ENCODE measurements around the gene RIPOR3. TPM values are rescaled to one million over a fixed set of nuclear protein-coding genes. Genes with fewer than 3 reads are reported as not detected.

RIPOR3 gene
- polyA plus RNA-seq, 1 of the 3 experiments (the other 2 are of a cell fraction), result 1.2 TPM

- Histone ChIP-seq H3K9ac (peak overlapping the region; percentile 47; the same call in 1 of the 2 replicates), H3K27me3 (ENCODE audit: insufficient read depth) (no peaks in the 10 kb centered on the region), H2AFZ (ENCODE audit: low read depth) (peak overlapping the region; percentile 38), H3K4me1 (ENCODE audit: control insufficient read depth in 1 of 2, insufficient read depth in 2 of 2, low read depth in 1 of 2, low read length in 1 of 2) (peaks cover 8 to 22% of the 10 kb centered on the region in 2 experiments; a peak in 3 of 4 replicates), H3K9me3 (no peaks in the 10 kb centered on the region), H3K27ac (ENCODE audit: low read depth in 2 of 2, low read length in 1 of 2) (peak overlapping the region; percentile 44 to 84), H3K9me2 (no peaks in the 10 kb centered on the region), H3F3A (replicated peaks; ENCODE audit: insufficient read depth) (peaks cover 12% of the 10 kb centered on the region), H4K20me1 (ENCODE audit: insufficient read depth) (no peaks in the 10 kb centered on the region), H3K4me2 (peak overlapping the region; percentile 64), H3K36me3 (replicated peaks in 1 of 2; ENCODE audit: control insufficient read depth in 1 of 2, insufficient read depth in 2 of 2, low read length in 1 of 2) (no peaks in the 10 kb centered on the region), H3K4me3 (ENCODE audit: low read depth in 2 of 2, low read length in 1 of 2) (peak overlapping the region in 1 of 2 experiments; percentile 27; a peak in 1 of 4 replicates), H3K79me2 (ENCODE audit: insufficient read depth) (no peaks in the 10 kb centered on the region)
- DNase-seq, result no peak
- POLR2A ChIA-PET, result no interaction called here
- CTCF ChIA-PET, result interaction anchor here (1.3 to 3.1 kb wide), 3 partner anchors 9 to 104 kb away, joined by 6 to 12 read pairs (median 7); no protein-coding TSS in a partner anchor
- 46% methylated on average over 20 of the region's 23 CpGs for WGBS (ENCODE audit: low lambda C conversion rate)
- peak; percentile 92; the same call in 1 of the 2 replicates for TF ChIP-seq SIN3A (IDR thresholded peaks at IDR 0.05; ENCODE audit: borderline replicate concordance, low read depth, low read length)
- TF ChIP-seq FOSL2 (IDR thresholded peaks at IDR 0.05; ENCODE audit: borderline replicate concordance, low read depth), result peak; percentile 86
- peak; percentile 95 for TF ChIP-seq JUND (IDR thresholded peaks at IDR 0.05)
- TF ChIP-seq, protein P1, sequence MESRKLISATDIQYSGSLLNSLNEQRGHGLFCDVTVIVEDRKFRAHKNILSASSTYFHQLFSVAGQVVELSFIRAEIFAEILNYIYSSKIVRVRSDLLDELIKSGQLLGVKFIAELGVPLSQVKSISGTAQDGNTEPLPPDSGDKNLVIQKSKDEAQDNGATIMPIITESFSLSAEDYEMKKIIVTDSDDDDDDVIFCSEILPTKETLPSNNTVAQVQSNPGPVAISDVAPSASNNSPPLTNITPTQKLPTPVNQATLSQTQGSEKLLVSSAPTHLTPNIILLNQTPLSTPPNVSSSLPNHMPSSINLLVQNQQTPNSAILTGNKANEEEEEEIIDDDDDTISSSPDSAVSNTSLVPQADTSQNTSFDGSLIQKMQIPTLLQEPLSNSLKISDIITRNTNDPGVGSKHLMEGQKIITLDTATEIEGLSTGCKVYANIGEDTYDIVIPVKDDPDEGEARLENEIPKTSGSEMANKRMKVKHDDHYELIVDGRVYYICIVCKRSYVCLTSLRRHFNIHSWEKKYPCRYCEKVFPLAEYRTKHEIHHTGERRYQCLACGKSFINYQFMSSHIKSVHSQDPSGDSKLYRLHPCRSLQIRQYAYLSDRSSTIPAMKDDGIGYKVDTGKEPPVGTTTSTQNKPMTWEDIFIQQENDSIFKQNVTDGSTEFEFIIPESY (IDR thresholded peaks at IDR 0.05; ENCODE audit: borderline replicate concordance, low read depth), result 0 out of 2 replicates have a peak, but pooled peaks have one; percentile 54
- TF ChIP-seq RCOR1 (IDR thresholded peaks at IDR 0.05; ENCODE audit: low read length), result no peak
- TF ChIP-seq POLR2AphosphoS5 (IDR thresholded peaks at IDR 0.05; ENCODE audit: low read depth, low read length), result peak; percentile 66
- peak; percentile 97 for TF ChIP-seq TCF12 (IDR thresholded peaks at IDR 0.05)
- peak; percentile 75 for TF ChIP-seq PBX3 (IDR thresholded peaks at IDR 0.05)
- no peak for TF ChIP-seq EZH2phosphoT487 (IDR thresholded peaks at IDR 0.05; ENCODE audit: borderline replicate concordance, low read depth)
- no peak for TF ChIP-seq CHD2 (IDR thresholded peaks at IDR 0.05; ENCODE audit: low read length, partially characterized antibody)
- TF ChIP-seq GATA2 (CRISPR knock-in tag; IDR thresholded peaks at IDR 0.05), result no peak
- peak; percentile 29; the same call in 1 of the 2 replicates for TF ChIP-seq FOXM1 (IDR thresholded peaks at IDR 0.05; ENCODE audit: low read depth)
- no peak for TF ChIP-seq RFX5 (IDR thresholded peaks at IDR 0.05; ENCODE audit: low read length)
- no peak for TF ChIP-seq YY1 (IDR thresholded peaks at IDR 0.05; ENCODE audit: low read depth)
- TF ChIP-seq, protein P2, sequence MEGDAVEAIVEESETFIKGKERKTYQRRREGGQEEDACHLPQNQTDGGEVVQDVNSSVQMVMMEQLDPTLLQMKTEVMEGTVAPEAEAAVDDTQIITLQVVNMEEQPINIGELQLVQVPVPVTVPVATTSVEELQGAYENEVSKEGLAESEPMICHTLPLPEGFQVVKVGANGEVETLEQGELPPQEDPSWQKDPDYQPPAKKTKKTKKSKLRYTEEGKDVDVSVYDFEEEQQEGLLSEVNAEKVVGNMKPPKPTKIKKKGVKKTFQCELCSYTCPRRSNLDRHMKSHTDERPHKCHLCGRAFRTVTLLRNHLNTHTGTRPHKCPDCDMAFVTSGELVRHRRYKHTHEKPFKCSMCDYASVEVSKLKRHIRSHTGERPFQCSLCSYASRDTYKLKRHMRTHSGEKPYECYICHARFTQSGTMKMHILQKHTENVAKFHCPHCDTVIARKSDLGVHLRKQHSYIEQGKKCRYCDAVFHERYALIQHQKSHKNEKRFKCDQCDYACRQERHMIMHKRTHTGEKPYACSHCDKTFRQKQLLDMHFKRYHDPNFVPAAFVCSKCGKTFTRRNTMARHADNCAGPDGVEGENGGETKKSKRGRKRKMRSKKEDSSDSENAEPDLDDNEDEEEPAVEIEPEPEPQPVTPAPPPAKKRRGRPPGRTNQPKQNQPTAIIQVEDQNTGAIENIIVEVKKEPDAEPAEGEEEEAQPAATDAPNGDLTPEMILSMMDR (IDR thresholded peaks at IDR 0.05), result no peak
- TF ChIP-seq, protein P3, sequence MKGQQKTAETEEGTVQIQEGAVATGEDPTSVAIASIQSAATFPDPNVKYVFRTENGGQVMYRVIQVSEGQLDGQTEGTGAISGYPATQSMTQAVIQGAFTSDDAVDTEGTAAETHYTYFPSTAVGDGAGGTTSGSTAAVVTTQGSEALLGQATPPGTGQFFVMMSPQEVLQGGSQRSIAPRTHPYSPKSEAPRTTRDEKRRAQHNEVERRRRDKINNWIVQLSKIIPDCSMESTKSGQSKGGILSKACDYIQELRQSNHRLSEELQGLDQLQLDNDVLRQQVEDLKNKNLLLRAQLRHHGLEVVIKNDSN (IDR thresholded peaks at IDR 0.05; ENCODE audit: borderline replicate concordance, low read depth), result peak; percentile 82
- no peak for TF ChIP-seq ELF1 (IDR thresholded peaks at IDR 0.05)
- TF ChIP-seq NRF1 (IDR thresholded peaks at IDR 0.05; ENCODE audit: low read depth, low read length), result no peak
- TF ChIP-seq FOXJ3 (CRISPR knock-in tag; IDR thresholded peaks at IDR 0.05), result no peak
- peak; percentile 46 for TF ChIP-seq GABPA (IDR thresholded peaks at IDR 0.05; ENCODE audit: low read depth)
- peak; percentile 38; the same call in 1 of the 2 replicates for TF ChIP-seq MEF2A (IDR thresholded peaks at IDR 0.05; ENCODE audit: borderline replicate concordance, low read depth)
- peak; percentile 95 for TF ChIP-seq RXRA (IDR thresholded peaks at IDR 0.05; ENCODE audit: borderline replicate concordance, low read depth)
- TF ChIP-seq, protein P4, sequence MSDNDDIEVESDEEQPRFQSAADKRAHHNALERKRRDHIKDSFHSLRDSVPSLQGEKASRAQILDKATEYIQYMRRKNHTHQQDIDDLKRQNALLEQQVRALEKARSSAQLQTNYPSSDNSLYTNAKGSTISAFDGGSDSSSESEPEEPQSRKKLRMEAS (IDR thresholded peaks at IDR 0.05; ENCODE audit: low read depth), result peak; percentile 96
- TF ChIP-seq MXI1 (IDR thresholded peaks at IDR 0.05; ENCODE audit: low read depth, low read length), result no peak
- TF ChIP-seq, protein P5, sequence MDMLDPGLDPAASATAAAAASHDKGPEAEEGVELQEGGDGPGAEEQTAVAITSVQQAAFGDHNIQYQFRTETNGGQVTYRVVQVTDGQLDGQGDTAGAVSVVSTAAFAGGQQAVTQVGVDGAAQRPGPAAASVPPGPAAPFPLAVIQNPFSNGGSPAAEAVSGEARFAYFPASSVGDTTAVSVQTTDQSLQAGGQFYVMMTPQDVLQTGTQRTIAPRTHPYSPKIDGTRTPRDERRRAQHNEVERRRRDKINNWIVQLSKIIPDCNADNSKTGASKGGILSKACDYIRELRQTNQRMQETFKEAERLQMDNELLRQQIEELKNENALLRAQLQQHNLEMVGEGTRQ (IDR thresholded peaks at IDR 0.05; ENCODE audit: borderline replicate concordance, low read depth, low read length), result no peak
Measured at GRCh38 chr20:50645253-50646068, 45.9 kb downstream of the RIPOR3 start.

Measured in SK-N-SH (cell line).